Stimulated activated CD4-positive, alpha-beta T cell treated with anti-CD3 and anti-CD28 coated beads, Interleukin-12 subunit alpha, Interleukin-12 subunit beta, amount 100 ng/mL, for 48 hours (primary cell): ENCODE results near the gene KPNA2.
"Not testable (repeated sequence)": the region's sequence is repeated elsewhere in the genome, so short reads cannot be mapped to it uniquely, and the experiment has no call there.

ENCODE experiments used
- DNase-seq, 3 donors: peaks; one replicate each; pipeline ENCODE4 v3.0.0-alpha.2; 2020; ENCODE audit warnings: low read depth in 2 of 3, low spot score in 1 of 3

The KPNA2 gene

DNA sequence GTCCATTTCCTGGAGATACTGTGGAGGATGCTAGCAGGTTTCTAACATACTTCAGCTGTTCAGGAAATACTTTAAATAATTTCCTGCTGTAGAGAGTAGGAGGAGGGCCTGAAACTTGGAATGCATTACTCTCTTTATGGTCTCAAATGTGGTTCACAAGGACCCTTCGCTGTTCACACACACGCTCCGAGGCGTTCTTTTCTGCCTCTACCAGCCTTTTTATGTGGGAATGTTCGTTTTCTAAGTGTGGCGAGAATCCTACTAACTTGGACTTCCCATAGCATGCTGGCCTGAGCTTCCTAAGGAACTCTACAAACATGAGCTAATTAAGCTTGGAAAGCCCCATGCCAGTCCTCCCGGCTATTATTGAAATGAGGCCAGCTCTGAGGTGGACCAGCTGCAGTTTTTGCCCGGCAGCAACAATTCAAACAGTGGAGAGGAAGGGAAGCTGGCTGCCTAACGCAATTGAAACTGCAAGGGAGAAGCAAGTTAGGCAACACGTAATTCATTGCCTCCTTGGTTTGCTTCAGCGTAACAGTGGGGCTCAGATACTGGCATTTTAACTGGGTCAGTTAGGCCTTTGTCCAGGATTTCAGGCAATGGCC lies 18.9 kb downstream of the KPNA2 start:
- DNase-seq, result no peak

DNA sequence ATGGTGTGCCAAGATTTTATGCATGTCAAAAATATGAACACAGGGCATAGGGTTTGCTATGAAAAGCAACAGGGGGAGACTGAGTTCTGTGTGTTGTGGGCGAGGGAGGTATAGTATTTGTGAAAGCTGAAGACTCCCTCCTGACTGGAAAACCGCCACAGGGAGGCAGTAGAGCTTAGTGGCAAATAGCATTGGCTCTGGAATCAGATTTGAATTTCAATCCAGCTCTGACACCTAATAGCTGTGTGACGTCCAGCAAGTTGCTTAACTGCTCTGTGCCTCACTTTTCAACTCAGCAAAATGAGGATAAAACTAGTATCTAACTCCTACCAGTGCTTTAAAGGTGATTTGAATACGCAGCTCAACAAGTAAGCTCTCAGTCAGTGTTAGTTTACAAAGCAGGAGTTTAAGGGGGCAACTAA lies 22.0 kb downstream of the KPNA2 start:
- DNase-seq, result peak in 1 of 3 donors; percentile 36

- DNase-seq, result no peak
These were observed 24.8 kb downstream of the KPNA2 start for GRCh38 chr17:68060336-68060735.

DNA sequence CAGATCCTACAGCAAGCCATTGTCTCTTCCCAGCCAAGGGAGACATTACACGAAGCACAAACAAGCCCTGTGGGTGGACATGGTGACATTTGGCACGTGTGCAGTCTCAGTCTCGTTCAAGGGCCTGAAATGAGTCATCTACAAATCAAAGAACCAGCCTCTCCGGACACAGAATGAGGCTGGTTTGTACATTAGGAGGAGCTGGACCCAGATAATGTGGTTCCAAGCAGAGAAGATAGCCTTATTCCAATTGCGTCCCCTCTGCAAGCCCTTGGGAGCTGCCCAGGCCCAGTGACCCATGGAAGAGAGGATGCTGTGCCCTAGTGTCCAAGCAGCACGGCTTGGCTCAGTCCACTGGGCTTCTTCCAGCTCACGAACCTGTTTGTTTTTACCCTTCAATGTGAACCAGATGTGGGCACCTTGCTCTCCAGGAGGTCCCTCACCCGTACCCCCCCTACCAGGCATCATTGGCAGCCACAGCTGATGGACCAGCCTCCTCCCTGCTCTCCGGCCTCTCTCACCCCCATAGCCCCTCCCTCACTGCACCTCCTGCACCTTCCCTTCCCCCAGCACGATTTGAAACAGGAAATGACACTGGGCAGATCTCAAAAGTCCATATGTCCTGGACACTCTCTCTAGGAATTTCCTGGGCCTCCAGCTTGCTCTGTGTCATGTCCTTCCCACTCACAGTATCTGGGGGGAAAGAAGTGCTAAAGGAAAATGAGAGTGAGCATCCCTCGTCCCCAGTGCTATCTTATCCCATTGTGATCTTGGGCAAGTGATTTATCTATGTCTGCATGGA lies 26.2 kb downstream of the KPNA2 start:
- DNase-seq, result no peak

DNA sequence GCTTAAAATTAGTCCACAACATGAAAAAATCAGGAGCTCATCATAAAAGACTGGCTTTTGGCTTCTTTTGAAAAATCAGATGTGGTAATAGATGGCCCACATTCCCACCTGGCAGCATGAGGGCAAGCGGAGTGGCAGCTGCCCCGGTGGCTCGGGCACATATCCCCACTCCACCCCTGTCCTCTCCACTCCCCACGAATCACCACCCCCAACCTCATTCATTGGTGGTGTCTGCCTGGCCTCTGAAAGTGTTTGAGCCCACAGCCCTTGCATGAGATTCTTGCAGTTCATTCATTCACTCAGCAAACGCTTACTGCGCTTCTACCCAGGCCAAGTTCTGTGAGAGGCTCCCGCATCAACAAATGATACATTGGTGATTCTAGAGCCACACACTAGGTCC lies 29.8 kb downstream of the KPNA2 start:
- not testable (repeated sequence) for DNase-seq

DNA sequence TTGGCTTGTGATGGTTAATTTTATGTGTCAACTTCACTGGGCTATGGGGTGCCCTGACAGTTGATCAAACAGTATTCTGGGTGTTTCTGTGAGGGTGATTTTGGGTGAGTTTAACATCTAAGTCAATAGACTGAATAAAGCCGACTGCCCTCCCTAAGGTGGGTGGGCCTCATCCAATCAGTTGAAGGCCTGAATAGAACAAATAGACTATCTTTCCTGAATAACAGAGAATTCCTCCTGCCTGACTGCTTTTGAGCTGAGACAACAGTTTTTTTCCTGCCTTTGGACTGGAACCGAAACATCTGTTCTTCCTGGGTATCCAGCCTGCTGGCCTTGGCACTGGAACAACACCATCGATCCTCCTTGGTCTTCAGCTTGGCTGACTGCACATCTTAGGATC lies 33.0 kb downstream of the KPNA2 start:
- DNase-seq, result not testable (repeated sequence)

DNA sequence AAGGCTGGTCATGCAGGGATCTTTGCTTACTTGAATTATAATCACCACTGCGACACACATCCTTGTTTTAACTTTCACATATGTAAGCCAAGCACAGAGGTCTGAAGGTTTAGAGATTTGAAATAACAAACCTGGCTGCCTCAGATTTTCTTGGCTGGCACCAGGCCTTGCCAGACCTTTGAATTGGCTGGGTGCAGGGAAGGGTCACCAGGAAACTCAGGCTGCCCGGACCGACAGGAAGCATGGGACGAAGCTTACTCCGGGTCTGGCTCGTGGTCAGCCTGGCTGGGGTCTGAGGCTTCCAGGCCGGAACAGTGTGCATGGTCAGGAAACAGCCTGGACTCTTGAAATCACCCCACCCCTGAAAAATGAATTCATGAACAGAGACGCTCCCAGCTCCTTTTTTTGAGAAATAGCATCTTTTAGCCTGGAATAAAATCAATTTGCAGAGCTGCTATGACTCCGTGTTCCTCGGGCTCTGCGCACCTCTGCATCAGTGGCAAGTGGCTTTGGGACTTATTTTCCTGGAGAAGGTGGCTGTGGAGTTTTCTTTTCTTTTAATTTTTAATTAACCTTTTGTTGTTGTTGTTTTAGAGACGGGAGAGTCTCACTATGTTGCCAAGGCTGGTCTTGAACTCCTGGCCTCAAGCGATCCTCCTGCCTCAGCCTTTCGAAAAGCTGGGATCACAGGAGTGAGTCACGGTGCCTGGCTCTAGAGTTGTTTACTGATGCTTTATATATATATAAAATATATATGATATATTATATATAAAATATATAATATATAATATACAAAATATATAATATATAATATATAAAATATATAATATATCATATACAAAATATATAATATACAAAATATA lies 35.3 kb downstream of the KPNA2 start:
- DNase-seq, result not testable (repeated sequence)

- no peak for DNase-seq
These were observed 38.7 kb downstream of the KPNA2 start for GRCh38 chr17:68074279-68074678.

- not testable (repeated sequence) for DNase-seq
These were observed 40.5 kb downstream of the KPNA2 start for GRCh38 chr17:68075953-68076607.

- DNase-seq, result not testable (repeated sequence)
These were observed 42.0 kb downstream of the KPNA2 start for GRCh38 chr17:68077498-68077897.

DNA sequence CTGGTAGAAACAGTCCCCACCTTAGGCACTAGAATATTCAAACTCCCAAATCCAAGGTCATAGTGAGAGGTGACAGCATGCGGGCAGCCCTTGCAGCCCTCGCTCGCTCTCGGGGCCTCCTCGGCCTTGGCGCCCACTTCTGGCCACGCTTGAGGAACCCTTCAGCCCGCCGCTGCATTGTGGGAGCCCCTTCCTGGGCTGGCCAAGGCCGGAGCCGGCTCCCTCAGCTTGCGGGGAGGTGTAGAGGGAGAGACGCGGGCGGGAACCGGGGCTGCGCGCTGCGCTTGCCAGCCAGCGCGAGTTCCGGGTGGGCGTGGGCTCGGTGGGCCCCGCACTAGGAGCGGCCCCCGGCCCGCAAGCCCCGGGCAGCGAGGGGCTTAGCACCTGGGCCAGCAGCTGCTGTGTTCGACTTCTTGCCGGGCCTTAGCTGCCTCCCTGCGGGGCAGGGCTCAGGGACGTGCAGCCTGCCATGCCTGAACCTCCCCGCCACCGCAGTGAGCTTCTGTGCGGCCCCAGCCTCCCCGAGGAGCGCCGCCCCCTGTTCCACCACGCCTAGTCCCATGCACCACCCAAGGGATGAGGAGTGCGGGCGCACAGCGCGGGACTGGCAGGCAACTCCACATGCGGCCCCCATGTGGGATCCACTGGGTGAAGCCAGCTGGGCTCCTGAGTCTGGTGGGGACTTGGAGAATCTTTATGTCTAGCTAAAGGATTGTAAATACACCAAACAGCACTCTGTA lies 45.0 kb downstream of the KPNA2 start:
- no peak for DNase-seq

DNA sequence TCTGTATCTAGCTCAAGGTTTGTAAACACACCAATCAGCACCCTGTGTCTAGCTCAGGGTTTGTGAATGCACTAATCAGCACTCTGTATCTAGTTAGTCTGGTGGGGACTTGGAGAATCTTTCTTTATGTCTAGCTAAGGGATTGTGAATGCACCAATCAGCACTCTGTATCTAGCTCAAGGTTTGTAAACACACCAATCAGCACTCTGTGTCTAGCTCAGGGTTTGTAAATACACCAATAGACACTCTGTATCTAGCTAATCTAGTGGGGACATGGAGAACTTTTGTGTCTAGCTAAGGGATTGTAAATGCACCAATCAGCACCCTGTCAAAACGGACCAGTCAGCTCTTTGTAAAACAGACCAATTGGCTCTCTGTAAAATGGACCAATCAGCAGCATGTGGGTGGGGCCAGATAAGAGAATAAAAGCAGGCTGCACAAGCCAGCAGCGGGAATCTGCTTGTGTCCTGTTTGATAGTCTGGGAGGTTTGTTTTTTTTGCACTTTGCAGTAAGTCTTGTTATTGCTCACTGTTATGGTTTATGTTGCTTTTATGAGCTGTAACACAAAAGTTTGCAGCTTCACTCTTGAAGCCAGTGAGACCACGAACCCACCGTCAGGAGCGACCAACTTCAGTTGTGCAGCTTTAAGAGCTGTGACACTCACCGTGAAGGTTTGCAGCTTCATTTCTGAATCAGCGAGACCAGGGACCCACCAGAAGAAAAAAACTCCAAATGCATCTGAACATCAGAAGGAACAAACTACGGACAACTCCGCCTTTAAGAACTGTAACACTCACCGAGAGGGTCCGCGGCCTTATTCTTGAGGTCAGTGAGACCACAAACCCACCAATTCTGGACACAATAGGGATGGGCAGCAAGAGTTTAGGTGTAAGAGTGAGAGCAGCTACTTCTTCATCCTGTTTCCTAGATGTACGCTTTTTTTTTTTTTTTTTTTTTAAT lies 46.0 kb downstream of the KPNA2 start:
- DNase-seq, result not testable (repeated sequence)

DNA sequence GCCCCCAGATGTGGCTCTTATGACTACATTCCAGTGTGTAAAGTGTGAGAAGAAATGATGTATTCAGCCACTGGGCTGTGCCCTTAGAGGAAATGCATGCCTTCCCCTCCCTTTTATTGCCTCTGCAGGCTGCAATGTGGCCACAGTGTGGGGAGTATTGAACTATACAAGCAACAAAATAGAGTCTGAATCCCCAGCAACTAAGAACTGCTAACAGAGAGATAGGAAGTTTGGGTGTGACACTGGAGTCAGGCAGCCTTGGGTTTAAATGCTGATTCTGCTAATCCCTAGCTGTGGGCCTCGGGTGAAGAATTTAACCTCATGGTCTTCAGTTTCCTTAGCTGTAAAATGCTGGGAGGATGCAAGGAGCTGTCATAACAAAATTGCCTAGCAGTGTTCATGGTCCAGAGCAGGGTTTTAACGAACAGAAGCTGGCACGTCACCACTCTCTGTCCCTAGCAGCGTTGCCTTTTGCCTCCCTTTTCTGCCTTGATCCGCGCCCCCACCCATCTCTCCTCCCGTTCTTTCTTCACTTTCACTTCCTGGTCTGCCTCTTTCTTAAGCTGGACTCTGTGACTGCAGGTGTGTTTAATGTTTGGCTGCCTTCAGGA lies 50.3 kb downstream of the KPNA2 start:
- DNase-seq, result no peak

- DNase-seq, result peak in 1 of 3 donors; percentile 9
These were observed 51.1 kb downstream of the KPNA2 start for GRCh38 chr17:68086666-68087065.

DNA sequence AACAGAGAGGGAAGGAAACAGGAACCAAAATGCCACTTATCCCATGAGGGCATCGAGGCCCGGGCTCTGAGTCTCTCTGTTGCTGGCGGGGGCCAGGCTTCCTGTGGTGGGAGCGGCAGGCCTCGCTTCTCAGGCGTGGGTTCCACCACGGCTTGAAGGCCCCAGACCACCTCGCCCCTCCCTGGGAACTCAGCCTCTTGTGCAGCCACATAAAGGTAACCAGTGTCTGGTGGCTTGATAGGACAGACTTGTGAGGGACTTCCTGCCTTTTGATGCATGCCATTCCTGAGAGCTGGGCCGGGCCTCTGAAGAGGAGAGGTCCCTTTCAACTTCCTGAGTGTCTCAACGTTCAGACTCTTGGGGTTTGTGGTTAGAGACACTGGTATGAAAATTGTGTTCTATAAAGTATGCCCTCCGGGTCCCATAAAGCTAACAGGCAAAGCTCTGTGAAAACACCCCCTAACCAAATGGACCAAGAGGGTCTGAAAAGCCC lies 51.6 kb downstream of the KPNA2 start:
- not testable (repeated sequence) for DNase-seq

- no peak for DNase-seq
These were observed 52.3 kb downstream of the KPNA2 start for GRCh38 chr17:68087851-68088250.

GRCh38 chr17:68089881-68090280 lies 54.3 kb downstream of the KPNA2 start:
- DNase-seq, result no peak

GRCh38 chr17:68094481-68095078 lies 59.0 kb downstream of the KPNA2 start:
- DNase-seq, result no peak
